ENCODE data around the gene MAGI1.
"Not testable (repeated sequence)": the region's sequence is repeated elsewhere in the genome, so short reads cannot be mapped to it uniquely, and the experiment has no call there.

Gene MAGI1

GRCh38 chr3:65650247-65650646 lies 388.5 kb downstream of the MAGI1 start:
- DNase-seq: no peak

GRCh38 chr3:65647369-65647768 lies 391.3 kb downstream of the MAGI1 start:
- DNase-seq: no peak

- no peak for DNase-seq
Measured at GRCh38 chr3:65642883-65643282, 395.8 kb downstream of the MAGI1 start.

GRCh38 chr3:65641777-65642176 lies 396.9 kb downstream of the MAGI1 start:
- no peak for DNase-seq

- no peak for DNase-seq
Measured at GRCh38 chr3:65641045-65641444, 397.7 kb downstream of the MAGI1 start.

- DNase-seq: no peak
Measured at GRCh38 chr3:65639444-65639843, 399.3 kb downstream of the MAGI1 start.

- DNase-seq: no peak
Measured at GRCh38 chr3:65638301-65638700, 400.4 kb downstream of the MAGI1 start.

- no peak for DNase-seq
Measured at GRCh38 chr3:65636326-65636725, 402.4 kb downstream of the MAGI1 start.

- no peak for DNase-seq
Measured at GRCh38 chr3:65635657-65636056, 403.1 kb downstream of the MAGI1 start.

GRCh38 chr3:65633018-65633638 lies 405.6 kb downstream of the MAGI1 start:
- DNase-seq: no peak

GRCh38 chr3:65632414-65632813 lies 406.3 kb downstream of the MAGI1 start:
- no peak for DNase-seq

- no peak for DNase-seq
Measured at GRCh38 chr3:65628978-65629377, 409.7 kb downstream of the MAGI1 start.

- DNase-seq: no peak
Measured at GRCh38 chr3:65627062-65627461, 411.7 kb downstream of the MAGI1 start.

- no peak for DNase-seq
Measured at GRCh38 chr3:65625305-65625704, 413.4 kb downstream of the MAGI1 start.

- DNase-seq: no peak
Measured at GRCh38 chr3:65623362-65623761, 415.4 kb downstream of the MAGI1 start.

GRCh38 chr3:65619888-65620287 lies 418.8 kb downstream of the MAGI1 start:
- DNase-seq: no peak

- no peak for DNase-seq
Measured at GRCh38 chr3:65619451-65619881, 419.3 kb downstream of the MAGI1 start.

- no peak for DNase-seq
Measured at GRCh38 chr3:65618599-65618998, 420.1 kb downstream of the MAGI1 start.

GRCh38 chr3:65617787-65618186 lies 420.9 kb downstream of the MAGI1 start:
- DNase-seq: no peak

- DNase-seq: no peak
Measured at GRCh38 chr3:65617209-65617608, 421.5 kb downstream of the MAGI1 start.

- DNase-seq: no peak
Measured at GRCh38 chr3:65616563-65616962, 422.2 kb downstream of the MAGI1 start.

- no peak for DNase-seq
Measured at GRCh38 chr3:65615329-65615728, 423.4 kb downstream of the MAGI1 start.

GRCh38 chr3:65614585-65614984 lies 424.1 kb downstream of the MAGI1 start:
- no peak for DNase-seq

GRCh38 chr3:65607965-65608460 lies 430.7 kb downstream of the MAGI1 start:
- DNase-seq: not testable (repeated sequence)

GRCh38 chr3:65607101-65607500 lies 431.6 kb downstream of the MAGI1 start:
- no peak for DNase-seq
